Measurements from ENCODE around the gene RBL2.
A peak's percentile ranks its signal among the peaks of the same experiment; 100 is the strongest.
"Not testable (repeated sequence)": the region's sequence is repeated elsewhere in the genome, so short reads cannot be mapped to it uniquely, and the experiment has no call there.

RBL2 gene

DNA sequence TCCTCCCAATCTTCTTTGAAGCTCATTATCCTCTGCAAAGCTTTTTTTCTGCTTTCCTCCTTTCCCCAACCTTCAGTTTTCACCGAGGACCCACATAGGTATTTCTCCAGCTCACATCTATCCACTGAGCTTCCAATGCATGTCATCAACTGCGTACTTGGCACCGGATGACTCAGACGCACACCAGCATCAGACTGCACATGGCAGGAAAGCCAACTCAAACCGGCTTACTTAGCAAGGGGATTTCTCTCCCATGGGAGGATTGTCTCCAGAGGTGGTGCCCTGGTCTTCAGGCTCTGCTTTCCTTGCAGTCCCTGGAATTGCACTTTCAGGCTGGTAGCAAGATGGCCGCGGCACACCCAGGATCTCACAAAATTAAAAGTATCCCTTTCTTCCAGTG, 70.4 kb downstream of the RBL2 start:
- DNase-seq (ENCODE audit: low read depth in 2 of 2), result no peak

DNA sequence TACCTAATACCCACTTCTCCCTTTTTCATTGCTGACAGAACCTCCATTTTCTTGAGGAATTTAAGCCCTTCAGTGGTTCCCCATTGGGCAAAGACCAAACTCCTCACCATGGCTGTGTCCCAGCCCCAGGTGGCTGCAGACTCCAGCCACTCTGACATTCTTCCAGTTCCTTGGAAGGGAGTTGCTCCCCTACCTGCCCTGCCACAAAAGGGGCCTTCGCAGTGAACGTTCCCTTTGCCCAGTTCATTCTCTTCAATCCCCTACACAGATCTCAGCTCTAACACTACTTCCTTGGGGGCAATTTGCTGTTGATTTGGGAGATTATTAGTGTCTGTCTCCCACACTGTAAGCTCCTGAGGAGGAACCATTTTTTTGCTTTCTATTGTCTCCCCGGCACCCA, 72.0 kb downstream of the RBL2 start:
- no peak for DNase-seq (ENCODE audit: low read depth in 2 of 2)

DNA sequence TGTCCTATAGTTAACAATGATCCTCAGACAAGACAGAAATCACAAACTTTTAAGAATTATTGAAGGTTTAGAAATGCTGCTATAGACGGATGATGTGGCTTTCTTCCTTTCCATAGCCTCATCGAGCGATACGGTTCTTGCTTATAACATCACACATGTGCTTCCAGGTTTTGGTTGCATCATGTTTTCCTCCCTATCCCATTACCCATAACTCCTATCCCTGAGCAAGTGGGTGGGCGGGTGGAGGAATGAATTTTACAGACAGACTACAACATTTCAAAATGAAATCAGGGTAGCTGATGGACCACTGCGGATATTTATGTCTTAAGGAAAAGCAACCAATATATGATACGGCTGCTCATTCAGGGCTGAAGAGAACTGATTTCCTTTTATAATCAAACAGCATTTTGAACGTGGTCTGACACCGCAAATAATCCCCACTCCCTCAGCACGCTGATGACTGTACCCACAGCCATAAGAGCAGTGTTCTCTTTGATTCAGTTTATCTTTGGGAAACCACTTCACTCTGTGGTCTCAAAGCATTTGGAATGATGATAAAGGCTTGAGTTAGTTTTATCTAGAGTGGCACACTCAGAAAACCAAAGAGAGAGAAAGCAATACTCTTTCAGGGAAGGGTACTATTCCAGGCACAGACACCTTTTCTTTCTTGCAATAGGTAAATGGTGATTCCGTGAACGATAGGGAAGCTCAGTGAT, 73.4 kb downstream of the RBL2 start:
- DNase-seq (ENCODE audit: low read depth in 2 of 2), result no peak

DNA sequence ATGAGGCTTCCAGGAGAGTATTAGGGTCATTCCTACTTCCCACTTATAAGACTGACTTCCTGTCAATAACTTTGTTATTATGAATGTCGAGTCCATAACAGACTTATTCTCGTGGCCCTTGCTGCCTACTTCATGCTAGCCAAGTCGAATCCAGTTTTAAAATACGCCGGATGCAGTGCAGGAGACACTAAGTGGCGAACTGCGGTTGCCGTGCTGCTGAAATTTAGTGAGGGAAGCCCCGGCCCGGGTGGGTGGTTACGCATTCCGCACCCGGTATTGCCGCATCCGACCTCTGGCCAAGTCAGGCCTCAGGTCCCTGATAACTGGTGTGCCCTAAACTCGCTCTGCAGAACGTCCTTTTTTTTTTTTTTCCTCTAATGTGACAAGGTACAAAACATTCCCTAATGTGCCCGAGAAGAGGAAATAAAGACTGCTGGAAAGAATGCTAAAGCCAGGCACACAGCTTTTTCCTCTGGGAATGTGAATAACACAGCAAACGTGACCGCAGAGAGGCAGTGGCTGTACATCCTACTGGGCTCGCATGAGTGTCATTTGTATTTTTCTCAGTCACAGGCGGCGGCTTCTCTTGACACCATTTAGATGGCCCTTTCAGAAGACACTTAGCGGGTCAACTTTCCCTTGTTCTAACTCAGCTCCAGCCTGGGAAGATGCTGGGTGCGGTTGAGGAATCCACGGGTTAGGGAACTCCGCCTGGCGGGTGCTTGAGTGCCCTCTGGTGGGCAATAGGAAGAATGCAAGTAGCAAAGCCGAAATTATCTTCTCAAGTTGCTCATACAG, 75.8 kb downstream of the RBL2 start:
- DNase-seq (ENCODE audit: low read depth in 2 of 2), result peak in 1 of 2 donors; percentile 15

DNA sequence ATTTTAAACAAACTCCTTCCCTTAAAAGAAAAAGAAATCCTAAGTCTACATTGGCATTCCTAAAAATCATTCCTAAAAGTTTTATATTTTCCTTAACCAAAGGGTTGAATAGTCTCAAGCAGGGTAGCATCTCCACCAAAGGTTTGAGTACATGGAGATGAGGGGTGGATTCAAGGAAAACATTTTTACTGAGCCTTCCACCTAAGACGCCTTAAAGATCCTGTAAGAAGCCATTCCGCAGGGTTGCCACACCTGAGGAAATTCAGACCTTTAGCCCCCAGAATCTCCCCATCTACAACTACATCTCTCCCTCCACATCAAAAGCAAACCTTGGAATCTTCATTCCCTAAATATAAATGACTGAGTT, 76.4 kb downstream of the RBL2 start:
- no peak for DNase-seq (ENCODE audit: low read depth in 2 of 2)

DNA sequence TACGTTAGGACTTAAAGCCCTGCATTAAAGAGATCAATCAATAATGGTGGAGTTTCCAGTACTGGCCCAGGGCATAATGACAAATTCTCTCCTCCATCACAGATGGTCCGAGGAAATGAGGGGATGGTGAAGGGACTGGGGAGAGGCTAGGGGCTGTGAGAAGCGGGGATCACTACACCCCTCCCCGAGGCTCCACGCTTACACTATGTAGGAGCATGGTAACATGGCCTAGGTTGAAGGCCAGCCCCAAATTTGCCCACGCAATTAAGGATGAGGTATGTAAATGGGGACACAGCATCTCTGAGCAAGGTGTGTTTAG, 76.8 kb downstream of the RBL2 start:
- no peak for DNase-seq (ENCODE audit: low read depth in 2 of 2)

DNA sequence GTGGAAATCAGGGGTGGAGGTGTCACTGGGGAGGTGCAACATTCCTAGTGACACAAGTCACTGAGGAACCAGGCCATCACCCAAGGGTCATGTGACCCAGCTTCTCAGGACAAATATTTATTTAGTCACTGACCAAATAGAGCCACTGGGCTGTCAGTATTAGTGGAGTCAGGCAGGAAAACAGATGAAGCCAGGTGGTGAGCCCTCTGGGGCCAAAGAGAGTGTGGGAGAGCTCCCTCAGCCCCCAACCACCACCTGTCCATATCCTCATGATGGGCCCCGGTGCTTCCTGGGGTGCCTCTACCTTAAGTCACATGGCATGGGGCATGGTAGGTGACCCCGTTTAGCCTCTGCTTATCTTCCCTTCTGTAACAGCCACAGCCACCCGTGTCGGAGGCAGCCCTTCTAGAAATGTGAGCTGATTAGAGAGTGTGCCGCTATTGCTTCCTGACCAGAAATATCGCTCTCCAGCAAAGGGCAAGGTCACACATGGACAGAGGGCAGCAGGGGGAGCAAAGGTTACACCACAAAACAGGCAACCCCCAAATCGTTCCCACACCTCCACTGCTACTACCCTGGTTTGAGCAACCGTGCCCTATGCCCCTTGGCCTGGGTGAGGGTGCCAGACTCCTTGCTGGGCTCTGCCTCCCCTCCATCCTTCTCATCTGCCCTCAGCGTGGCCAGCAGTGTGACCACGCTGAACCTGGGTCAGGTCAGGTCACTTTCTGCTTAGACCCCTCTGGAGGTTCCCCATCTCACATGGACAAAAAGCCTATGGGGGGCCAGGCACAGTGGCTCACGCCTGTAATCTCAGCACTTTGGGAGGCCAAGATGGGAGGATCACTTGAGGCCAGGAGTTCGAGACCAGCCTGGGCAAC, 77.4 kb downstream of the RBL2 start:
- DNase-seq (ENCODE audit: low read depth in 2 of 2), result no peak

DNA sequence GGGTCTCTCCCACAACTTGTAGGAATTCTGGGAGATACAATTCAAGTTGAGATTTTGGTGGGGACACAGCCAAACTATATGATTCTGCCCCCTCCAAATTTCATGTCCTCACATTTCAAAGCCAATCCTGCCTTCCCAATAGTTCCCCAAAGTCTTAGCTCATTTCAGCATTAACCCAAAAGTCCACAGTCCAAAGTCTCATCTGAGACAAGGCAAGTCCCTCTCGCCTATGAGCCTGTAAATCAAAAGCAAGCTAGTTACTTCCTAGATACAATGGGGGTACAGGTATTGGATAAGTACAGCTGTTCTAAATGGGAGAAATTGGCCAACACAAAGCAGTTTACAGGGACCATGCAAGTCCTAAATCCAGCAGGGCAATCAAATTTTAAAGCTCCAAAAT, 78.5 kb downstream of the RBL2 start:
- not testable (repeated sequence) for DNase-seq (ENCODE audit: low read depth in 2 of 2)

DNA sequence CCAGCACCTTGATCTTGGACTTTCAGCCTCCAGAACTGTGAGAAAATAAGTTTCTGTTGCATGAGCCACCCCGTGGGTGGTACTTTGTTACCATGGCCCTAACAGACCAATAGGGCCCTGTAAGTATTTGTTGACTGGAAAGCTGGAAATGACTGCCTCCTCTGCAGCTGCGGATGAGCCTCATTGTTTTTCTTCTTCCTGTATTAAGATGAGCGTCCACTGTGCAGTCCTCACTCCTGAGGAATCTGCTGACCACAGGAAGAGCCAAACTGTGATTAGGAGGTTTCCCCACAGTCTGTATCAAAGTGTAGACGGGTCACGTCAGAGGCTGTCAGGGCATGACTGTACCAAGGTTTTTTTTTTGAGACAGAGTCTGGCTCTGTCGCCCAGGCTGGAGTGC, 81.0 kb downstream of the RBL2 start:
- no peak for DNase-seq (ENCODE audit: low read depth in 2 of 2)

DNA sequence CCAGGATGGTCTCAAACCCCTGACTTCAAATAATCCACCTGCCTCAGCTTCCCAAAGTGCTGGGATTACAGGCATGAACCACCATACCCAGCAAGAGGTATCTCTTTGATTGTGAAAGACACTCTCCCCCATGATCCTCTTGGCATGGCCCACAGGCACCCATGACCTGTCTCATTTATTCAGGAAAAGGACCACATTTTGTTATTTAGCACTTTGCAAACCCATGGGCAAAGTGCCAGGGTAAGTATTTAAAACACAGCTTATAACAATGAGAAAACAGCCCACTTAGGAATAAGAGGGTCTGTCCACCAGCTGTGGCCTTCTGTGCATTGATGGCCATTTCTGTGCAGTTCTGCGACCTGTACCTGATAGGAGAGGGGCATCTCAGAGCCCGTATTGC, 81.5 kb downstream of the RBL2 start:
- DNase-seq (ENCODE audit: low read depth in 2 of 2), result no peak

DNA sequence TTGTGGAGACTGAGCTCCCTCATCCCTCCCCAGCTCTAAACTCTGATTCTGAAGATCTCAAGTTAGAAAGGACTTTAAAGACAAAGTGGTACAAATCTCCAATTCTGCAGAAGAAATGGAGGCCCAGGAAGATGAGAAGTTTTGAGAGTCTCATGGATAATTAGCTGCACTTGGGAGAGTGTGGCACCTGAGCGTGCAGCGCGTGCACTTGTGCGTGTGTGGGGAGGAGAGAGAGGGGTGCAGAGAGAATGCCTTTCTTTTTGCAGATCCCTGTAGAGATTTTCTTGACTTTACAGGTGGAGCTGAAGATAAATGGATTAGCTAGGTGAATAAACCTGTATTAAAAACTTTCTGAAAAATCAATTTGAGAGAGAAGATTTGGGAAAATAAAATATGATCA, 83.6 kb downstream of the RBL2 start:
- DNase-seq (ENCODE audit: low read depth in 2 of 2), result no peak

DNA sequence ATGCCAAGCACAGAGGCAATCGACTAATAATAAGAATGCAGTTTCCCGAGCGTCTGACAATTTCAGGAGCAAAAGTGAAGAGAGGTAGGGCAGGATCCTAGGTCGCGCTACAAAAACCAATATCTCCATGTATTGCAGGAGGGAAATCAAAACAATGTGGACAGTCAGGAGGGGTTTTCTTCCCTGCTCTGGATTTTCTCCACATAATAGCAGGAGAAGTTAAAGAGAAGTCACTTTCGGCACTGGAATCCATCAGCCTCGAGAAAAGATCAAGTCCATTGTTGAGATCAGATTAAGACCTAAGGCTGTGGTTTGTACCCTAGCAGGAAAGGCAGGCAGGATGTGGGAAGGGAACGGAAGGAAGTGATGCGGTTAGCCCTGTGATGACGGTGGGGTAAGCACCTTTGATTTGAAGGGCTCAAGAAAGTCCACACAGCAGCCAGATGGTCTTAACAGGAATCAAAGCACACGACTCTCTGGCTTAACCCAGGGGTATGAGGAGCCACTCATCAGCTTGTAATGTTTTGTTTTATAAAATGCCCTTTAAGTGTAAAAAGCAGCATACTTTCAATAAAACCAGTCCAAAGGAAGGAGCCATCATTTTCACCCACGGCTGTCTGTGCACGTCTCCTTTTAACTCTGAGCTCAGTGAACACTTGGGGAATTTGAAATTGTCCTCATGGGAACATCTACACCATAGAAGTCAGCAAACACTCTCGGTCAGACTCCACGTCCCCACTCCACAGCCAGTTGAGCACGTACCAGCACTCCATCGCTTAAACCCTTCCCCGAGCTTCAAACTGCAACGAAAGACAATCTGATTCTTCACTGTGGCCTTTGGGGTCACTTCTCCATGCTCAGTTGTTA, 84.5 kb downstream of the RBL2 start:
- DNase-seq (ENCODE audit: low read depth in 2 of 2), result peak in 1 of 2 donors; percentile 48

DNA sequence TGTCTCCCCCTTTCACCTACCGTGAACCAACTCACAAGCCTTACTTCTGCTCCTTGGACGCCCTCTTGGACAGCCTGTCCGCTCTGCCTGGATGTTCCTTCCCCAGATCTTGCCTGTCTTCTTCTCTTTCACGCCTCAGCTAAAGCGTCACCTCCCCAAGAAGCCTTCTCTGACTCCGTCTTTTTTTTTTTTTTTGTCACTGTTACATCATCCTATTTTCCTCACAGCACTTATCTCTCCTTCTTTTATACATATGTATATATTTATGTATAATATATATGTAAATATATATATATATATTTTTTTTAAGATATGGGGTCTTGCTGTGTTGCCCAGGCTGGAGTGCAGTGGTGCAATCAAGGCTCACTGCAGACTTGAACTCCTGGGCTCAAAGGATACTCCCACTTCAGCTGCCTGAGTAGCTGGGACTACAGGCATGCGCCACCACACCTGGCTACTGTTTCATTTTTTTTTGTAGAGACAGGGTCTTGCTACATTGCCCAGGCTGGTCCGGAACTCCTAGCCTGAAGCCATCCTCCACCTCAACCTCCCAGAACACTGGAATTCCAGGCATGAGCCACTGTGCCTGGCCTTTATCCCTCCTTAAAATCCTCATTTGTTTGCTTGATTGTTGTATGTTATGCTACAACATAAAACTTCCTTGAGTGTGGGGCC, 85.3 kb downstream of the RBL2 start:
- no peak for DNase-seq (ENCODE audit: low read depth in 2 of 2)

DNA sequence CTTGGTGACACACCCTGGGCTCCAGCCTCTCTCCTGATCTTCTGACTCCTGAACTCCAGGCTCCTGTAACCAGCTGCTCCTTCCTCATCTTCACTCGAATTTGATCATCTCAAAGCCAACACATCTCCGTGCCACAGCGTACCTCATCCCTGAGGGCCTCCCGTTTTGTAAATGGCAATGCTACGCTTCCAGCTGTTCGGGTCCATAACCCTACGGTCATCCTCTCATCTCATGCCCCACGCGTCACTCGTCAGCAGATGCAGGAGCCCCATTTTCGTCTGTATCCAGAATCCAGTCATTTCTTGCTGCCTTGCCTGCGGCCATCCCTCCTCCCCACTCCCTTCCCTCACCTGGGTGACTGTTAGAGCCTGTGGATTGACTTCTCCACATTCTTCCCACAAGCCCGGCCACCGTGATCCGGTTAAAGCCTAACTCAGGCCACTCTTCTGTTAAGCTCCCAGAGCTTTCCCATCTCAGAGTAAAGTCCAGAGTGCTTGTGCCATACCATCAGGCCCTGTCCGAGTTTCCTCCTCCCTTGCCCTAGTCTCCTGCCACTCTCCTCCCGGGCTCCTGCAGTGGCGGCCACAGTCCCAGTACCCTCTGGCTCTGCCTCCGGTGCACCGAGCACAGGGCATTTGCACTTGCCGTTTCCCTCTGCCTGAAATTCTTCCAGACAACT, 89.0 kb downstream of the RBL2 start:
- DNase-seq (ENCODE audit: low read depth in 2 of 2), result no peak

DNA sequence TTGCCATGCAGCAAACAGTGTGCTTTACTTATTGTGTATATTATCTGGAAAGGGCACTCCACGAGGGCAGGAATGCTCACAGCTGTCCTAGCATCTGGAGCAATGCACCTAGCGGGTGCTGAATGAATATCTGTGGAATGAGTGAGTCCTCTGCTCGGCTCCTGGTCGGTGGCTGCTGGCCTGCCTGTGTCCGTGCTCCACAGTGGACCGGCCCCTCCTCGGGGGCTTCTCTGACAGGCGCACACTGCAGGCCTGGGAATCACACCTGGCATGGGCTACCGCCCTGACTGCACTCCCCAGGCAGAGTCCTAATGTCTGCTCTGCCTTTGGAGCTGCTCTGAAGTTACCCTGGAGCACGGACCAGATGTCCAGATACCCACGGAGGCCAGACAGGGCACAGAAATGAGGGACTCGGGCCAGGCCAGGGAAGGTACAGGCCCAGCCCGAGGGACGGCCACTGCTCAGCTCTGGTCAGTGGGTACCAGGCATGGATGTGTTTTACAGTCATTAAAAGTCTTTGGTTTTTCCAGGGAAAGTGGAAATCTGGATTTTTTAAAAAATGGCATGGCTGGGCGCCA, 89.8 kb downstream of the RBL2 start:
- DNase-seq (ENCODE audit: low read depth in 2 of 2), result no peak

DNA sequence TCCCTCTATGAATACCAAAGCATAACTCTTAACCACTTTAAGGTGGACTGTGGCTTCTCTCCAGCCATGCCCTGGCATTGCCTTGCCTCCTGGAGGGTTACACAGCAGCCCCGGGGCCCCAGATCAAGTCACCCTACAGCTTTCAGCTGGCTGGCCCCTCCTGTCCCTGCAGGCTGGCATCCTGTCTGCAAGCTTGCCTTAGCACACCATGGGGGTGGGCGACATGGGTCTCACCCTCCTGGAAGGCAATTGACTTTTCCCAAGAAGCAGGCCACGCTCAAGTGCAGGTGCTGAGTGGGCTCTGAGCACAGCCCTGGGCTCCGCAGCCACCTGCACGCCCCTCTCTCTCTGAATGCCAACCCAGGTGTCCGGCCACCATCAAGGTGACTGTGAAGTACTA, 94.5 kb downstream of the RBL2 start:
- no peak for DNase-seq (ENCODE audit: low read depth in 2 of 2)

DNA sequence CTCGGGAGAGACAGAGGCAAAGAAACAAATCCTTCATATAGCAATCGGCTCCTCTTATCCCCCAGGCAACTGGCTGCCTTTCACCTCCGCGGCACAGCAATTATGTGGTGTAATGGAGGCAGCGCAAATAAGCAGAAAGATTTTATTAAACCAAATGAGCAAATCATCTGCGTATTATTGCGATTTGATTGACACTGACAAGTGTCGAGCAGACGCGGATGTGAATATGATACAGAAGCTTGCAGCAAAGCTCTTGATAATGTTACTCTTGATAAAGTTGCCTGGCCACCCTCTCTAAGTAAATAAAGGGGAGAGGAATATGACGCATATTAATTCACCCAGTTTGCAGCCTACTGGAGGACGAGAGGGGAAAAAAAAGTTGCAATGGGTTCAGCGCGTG, 95.2 kb downstream of the RBL2 start:
- no peak for DNase-seq (ENCODE audit: low read depth in 2 of 2)

DNA sequence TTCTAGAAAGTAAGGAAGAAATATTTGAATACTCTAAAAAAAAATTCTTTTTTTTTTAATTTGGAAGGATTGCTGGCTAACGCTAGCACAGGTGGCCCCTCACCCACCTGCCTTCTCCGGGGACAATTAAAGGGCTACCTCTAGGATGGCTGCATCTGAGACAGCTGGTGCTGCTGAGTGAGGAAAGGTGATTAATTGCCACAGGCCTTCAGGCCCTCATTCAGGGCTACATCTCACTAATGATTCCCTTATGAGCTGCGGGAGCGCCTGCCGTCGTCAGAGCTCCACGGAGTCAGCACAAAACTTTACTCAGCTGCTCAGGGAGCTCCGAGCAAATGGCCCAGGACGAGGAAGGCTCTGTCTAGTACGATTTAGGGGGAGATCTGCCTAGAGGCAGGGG, 95.8 kb downstream of the RBL2 start:
- DNase-seq (ENCODE audit: low read depth in 2 of 2), result no peak

DNA sequence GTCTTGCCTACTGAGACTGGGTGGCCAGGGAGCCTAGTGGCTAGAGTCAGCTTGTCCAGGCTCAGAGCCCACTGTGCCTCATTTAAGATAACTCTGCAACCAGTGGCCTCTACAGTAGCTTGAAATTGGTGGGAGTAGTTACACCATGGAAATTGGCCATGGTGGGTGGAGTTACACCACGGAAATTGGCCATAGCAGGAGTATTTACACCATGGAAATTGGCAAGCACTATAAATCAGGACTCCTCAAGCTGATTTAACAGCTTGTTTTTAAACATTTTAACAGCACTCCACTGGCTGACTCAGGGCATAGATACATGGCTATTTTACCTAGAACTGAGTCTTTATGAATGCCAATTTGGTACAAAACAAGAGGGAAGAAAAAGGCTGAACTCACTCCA, 96.5 kb downstream of the RBL2 start:
- DNase-seq (ENCODE audit: low read depth in 2 of 2), result no peak

DNA sequence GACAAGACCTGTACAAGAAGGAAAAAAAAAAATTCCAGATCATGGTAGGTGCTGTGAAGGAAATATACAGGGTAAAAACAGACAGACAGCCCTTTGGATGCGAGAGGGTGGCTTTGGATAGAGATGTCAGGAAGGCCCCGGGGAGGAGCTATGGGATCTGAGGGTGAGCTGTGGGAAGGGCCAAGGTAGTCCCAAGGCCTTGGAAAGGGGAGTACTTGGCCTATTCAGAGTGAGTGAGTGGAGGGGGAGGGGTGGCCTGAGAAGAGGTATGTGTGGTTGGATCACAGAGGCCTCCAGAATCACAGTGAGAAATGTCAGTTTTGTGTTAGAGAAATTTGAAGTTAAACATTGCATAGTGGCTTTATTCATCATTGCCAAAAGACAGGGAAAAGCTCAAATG, 99.9 kb downstream of the RBL2 start:
- DNase-seq (ENCODE audit: low read depth in 2 of 2), result no peak
